Adrenal gland (tissue), 5 donors: ENCODE data around the gene CACNA1C.

ENCODE experiments used
- POLR2A ChIP-seq, 2 donors: fragments of 450-650 bp; IDR thresholded peaks; one replicate each; pipeline ENCODE4 v1.6.1; 2017; ENCODE audit warnings: antibody characterized with exemption in 2 of 2, mild to moderate bottlenecking in 2 of 2, moderate library complexity in 1 of 2
- TF ChIP-seq, protein P1 (sequence below), 6 experiments: fragments of 450-650 bp in 4 of 6; fragments of 200-600 bp in 2 of 6; sonication (generic) in 1 of 6; IDR thresholded peaks; 1 replicate in 5 of 6; 2 replicates in 1 of 6; pipeline versions ENCODE4 v1.5.1 to v1.8.0; 2016 to 2021; ENCODE audit warnings: antibody characterized with exemption in 6 of 6, mild to moderate bottlenecking in 2 of 6, moderate library complexity in 1 of 6
- donor health status: DM: no; HTN: no; CAD: no.

DNA sequence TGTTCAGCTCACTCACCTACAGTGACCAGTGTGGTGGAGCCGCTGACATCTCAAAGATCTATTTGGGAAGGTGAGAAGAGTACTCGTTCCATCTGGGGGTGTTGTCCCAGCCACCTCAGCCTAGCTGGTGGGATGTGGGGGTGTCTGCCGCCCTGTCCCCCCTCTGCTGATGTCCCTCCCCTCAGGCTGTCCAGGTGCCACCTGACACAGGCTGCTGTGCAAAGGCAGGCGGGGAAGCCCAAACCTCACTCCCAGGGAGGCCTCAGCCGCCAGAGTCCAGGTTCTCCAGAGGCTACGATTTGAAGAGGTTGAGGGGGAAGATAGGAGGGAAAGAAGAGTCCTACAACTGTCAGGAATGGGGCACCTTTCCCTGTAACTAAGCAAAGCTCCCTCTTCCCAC, 690.7 kb downstream of the CACNA1C start:
- TF ChIP-seq, protein P1, sequence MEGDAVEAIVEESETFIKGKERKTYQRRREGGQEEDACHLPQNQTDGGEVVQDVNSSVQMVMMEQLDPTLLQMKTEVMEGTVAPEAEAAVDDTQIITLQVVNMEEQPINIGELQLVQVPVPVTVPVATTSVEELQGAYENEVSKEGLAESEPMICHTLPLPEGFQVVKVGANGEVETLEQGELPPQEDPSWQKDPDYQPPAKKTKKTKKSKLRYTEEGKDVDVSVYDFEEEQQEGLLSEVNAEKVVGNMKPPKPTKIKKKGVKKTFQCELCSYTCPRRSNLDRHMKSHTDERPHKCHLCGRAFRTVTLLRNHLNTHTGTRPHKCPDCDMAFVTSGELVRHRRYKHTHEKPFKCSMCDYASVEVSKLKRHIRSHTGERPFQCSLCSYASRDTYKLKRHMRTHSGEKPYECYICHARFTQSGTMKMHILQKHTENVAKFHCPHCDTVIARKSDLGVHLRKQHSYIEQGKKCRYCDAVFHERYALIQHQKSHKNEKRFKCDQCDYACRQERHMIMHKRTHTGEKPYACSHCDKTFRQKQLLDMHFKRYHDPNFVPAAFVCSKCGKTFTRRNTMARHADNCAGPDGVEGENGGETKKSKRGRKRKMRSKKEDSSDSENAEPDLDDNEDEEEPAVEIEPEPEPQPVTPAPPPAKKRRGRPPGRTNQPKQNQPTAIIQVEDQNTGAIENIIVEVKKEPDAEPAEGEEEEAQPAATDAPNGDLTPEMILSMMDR (IDR thresholded peaks at IDR 0.05), result no peak
- TF ChIP-seq POLR2A (IDR thresholded peaks at IDR 0.05), result no peak
